ENCODE results near the gene RAB11FIP4.
A peak's percentile ranks its signal among the peaks of the same experiment; 100 is the strongest.

The RAB11FIP4 gene

GRCh38 chr17:31556969-31557645, 165.6 kb downstream of the RAB11FIP4 start:
- Histone ChIP-seq H3K27ac (no peak overlapping the region), H3K9ac (no peak overlapping the region), H3K4me2 (peak overlapping the region in 4 of 11 experiments; percentile 5 to 94 (median 91); a peak in 3 of 22 replicates), H3K36me3 (no peaks in the 10 kb centered on the region), H3K4me3 (no peak overlapping the region), H3K4me1 (peaks cover 38 to 46% (median 42%) of the 10 kb centered on the region in 10 experiments), H4K20me1 (no peaks in the 10 kb centered on the region), H3K27me3 (no peaks in the 10 kb centered on the region; a peak in 1 of 22 replicates), H3K9me3 (replicated peaks in 1 of 11) (peaks cover 0 to 10% (median 0%) of the 10 kb centered on the region in 11 experiments; a peak in 3 of 22 replicates)
- no peak for TF ChIP-seq Cebpa-rat (IDR thresholded peaks at IDR 0.05)

- Histone ChIP-seq H3K9me3 (replicated peaks in 1 of 11) (peaks cover 0 to 10% (median 0%) of the 10 kb centered on the region in 11 experiments; a peak in 3 of 22 replicates), H3K27ac (peak overlapping the region; percentile 75 to 87 (median 81)), H3K4me2 (peak overlapping the region; percentile 82 to 100 (median 92)), H3K9ac (peak overlapping the region; percentile 67 to 85 (median 81)), H3K4me1 (peaks cover 44 to 64% (median 52%) of the 10 kb centered on the region in 10 experiments), H3K27me3 (no peaks in the 10 kb centered on the region; a peak in 1 of 22 replicates), H4K20me1 (no peaks in the 10 kb centered on the region), H3K4me3 (peak overlapping the region; percentile 59 to 76 (median 64)), H3K36me3 (peaks cover 0 to 3% (median 0%) of the 10 kb centered on the region in 11 experiments; a peak in 1 of 22 replicates)
- TF ChIP-seq Cebpa-rat (IDR thresholded peaks at IDR 0.05) = no peak
These were observed 167.5 kb downstream of the RAB11FIP4 start for GRCh38 chr17:31558748-31559583.

DNA sequence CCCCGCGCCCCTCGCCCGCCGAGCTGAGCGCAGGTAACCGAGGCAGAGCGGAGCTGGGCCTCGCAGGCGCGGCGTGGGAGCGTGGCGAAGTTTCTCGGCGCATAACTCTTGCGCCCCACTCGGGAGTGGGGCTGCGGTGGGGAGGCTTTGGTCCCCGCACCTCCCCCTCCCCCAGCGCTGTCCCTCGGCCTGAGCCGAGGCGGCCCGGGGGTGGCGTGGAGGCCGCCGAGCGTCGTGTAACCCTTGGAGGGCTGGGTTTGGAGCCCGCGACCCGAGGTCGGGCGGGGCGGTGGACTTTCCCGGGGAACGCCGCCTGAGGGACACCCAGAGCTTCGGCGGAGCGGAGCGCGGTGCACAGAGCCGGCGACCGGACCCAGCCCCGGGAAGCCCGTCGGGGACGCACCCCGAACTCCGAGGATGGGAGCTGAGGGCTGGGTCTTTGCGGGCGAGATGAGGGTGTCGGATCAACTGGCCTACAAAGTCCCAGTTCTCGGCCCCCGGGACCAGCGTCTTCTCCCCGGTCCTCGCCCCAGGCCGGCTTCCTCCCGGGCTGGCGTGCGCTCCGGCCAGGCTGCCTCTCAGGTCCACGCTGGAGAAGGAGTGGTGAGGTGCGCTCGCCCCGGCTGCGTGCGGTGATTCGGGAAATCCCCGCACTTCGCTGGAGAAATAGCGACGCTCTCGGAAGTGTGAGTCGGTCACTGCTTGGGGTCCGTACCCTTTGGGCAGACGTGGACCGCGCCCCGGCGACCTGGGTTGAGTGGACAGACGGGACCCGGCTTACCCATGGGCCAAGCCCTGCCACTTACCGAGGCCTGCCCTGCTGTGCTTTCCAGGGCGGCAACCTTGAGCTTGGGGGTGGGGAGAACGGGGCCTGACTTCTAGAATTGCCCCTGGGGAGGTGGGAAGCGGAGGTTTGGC, 168.4 kb downstream of the RAB11FIP4 start:
- peak overlapping the region; percentile 75 to 87 (median 81) for H3K27ac ChIP-seq
- peaks cover 0 to 10% (median 0%) of the 10 kb centered on the region in 11 experiments; a peak in 3 of 22 replicates for H3K9me3 ChIP-seq (replicated peaks in 1 of 11)
- H3K9ac ChIP-seq = peak overlapping the region; percentile 67 to 85 (median 81)
- H3K4me1 ChIP-seq = peaks cover 53 to 73% (median 61%) of the 10 kb centered on the region in 10 experiments
- no peaks in the 10 kb centered on the region; a peak in 1 of 22 replicates for H3K27me3 ChIP-seq
- no peaks in the 10 kb centered on the region for H4K20me1 ChIP-seq
- H3K4me3 ChIP-seq = peak overlapping the region; percentile 59 to 76 (median 64)
- peak overlapping the region; percentile 82 to 100 (median 92) for H3K4me2 ChIP-seq
- TF ChIP-seq Cebpa-rat (IDR thresholded peaks at IDR 0.05) = no peak
- peaks cover 0 to 3% (median 0%) of the 10 kb centered on the region in 11 experiments; a peak in 1 of 22 replicates for H3K36me3 ChIP-seq

- Histone ChIP-seq H3K27me3 (no peaks in the 10 kb centered on the region; a peak in 1 of 22 replicates), H3K9ac (peak overlapping the region in 3 of 11 experiments; percentile 21 to 85 (median 85); a peak in 5 of 22 replicates), H3K9me3 (replicated peaks in 1 of 11) (peaks cover 0 to 10% (median 0%) of the 10 kb centered on the region in 11 experiments; a peak in 3 of 22 replicates), H3K4me1 (peaks cover 62 to 82% (median 70%) of the 10 kb centered on the region in 10 experiments), H3K4me2 (peak overlapping the region; percentile 82 to 100 (median 92)), H3K4me3 (peak overlapping the region in 2 of 10 experiments; percentile 61 to 64; a peak in 5 of 20 replicates), H4K20me1 (no peaks in the 10 kb centered on the region), H3K27ac (peak overlapping the region in 7 of 11 experiments; percentile 50 to 68 (median 59); a peak in 9 of 22 replicates), H3K36me3 (peaks cover 0 to 3% (median 0%) of the 10 kb centered on the region in 11 experiments; a peak in 1 of 22 replicates)
- no peak for TF ChIP-seq Cebpa-rat (IDR thresholded peaks at IDR 0.05)
These were observed 169.3 kb downstream of the RAB11FIP4 start for GRCh38 chr17:31560616-31561235.

- Histone ChIP-seq H3K9ac (peak overlapping the region; percentile 26 to 85 (median 49); a peak in 21 of 22 replicates), H3K27me3 (no peaks in the 10 kb centered on the region; a peak in 1 of 22 replicates), H3K4me2 (peak overlapping the region; percentile 82 to 100 (median 92)), H3K27ac (peak overlapping the region in 10 of 11 experiments; percentile 23 to 68 (median 58); a peak in 21 of 22 replicates), H3K4me3 (peak overlapping the region in 7 of 10 experiments; percentile 4 to 64 (median 18); a peak in 11 of 20 replicates), H3K4me1 (peaks cover 72 to 92% (median 80%) of the 10 kb centered on the region in 10 experiments), H3K36me3 (peaks cover 0 to 3% (median 0%) of the 10 kb centered on the region in 11 experiments; a peak in 1 of 22 replicates), H4K20me1 (no peaks in the 10 kb centered on the region), H3K9me3 (replicated peaks in 1 of 11) (peaks cover 0 to 10% (median 0%) of the 10 kb centered on the region in 11 experiments; a peak in 3 of 22 replicates)
- no peak for TF ChIP-seq Cebpa-rat (IDR thresholded peaks at IDR 0.05)
These were observed 170.2 kb downstream of the RAB11FIP4 start for GRCh38 chr17:31561469-31562375.

- Histone ChIP-seq H3K4me3 (peak overlapping the region in 4 of 10 experiments; percentile 4 to 64 (median 35); a peak in 7 of 20 replicates), H3K36me3 (peaks cover 0 to 3% (median 0%) of the 10 kb centered on the region in 11 experiments; a peak in 1 of 22 replicates), H3K9me3 (replicated peaks in 1 of 11) (peaks cover 0 to 10% (median 0%) of the 10 kb centered on the region in 11 experiments; a peak in 3 of 22 replicates), H3K27ac (peak overlapping the region in 10 of 11 experiments; percentile 18 to 68 (median 58); a peak in 17 of 22 replicates), H3K9ac (peak overlapping the region in 8 of 11 experiments; percentile 7 to 55 (median 37); a peak in 10 of 22 replicates), H3K4me1 (peaks cover 78 to 95% (median 87%) of the 10 kb centered on the region in 10 experiments), H3K27me3 (no peaks in the 10 kb centered on the region; a peak in 1 of 22 replicates), H4K20me1 (peaks cover 0 to 3% (median 0%) of the 10 kb centered on the region in 11 experiments; a peak in 1 of 22 replicates), H3K4me2 (peak overlapping the region; percentile 82 to 100 (median 92))
- TF ChIP-seq Cebpa-rat (IDR thresholded peaks at IDR 0.05) = no peak
These were observed 170.9 kb downstream of the RAB11FIP4 start for GRCh38 chr17:31562376-31562840.

All from BLaER1 treated with 17β-estradiol and CSF1 and Interleukin-3, amounts not matched to agents 10 nM and 100 nM (cell line).